Parathyroid adenoma (tissue), 2 donors: ENCODE measurements around the gene RECQL.

ENCODE experiments used
- H2AFZ ChIP-seq: fragments of 300-600 bp; sonication (generic); one replicate; pipeline ENCODE4 v1.7.0; 2017; ENCODE audit warnings: antibody characterized with exemption, mild to moderate bottlenecking
- H3K27ac ChIP-seq: fragments of 300-600 bp; sonication (generic); one replicate; pipeline ENCODE4 v1.7.0; 2017
- H3K27me3 ChIP-seq: fragments of 300-600 bp; sonication (generic); one replicate; pipeline ENCODE4 v1.7.0; 2017; ENCODE audit warnings: low read length; ENCODE audit not compliant: control insufficient read depth, insufficient read depth
- H3K36me3 ChIP-seq: fragments of 300-600 bp; sonication (generic); one replicate; pipeline ENCODE4 v1.7.0; 2017; ENCODE audit warnings: low read length; ENCODE audit not compliant: control insufficient read depth, insufficient read depth
- H3K4me1 ChIP-seq: fragments of 300-600 bp; sonication (generic); one replicate; pipeline ENCODE4 v1.7.0; 2017; ENCODE audit warnings: control low read depth
- H3K4me2 ChIP-seq: fragments of 300-600 bp; sonication (generic); one replicate; pipeline ENCODE4 v1.7.0; 2017; ENCODE audit warnings: low read length
- H3K4me3 ChIP-seq: fragments of 300-600 bp; sonication (generic); one replicate; pipeline ENCODE4 v1.7.0; 2017; ENCODE audit warnings: low read depth, low read length
- H3K79me2 ChIP-seq: fragments of 300-600 bp; sonication (generic); one replicate; pipeline ENCODE4 v1.7.0; 2017; ENCODE audit warnings: control low read depth
- H3K9ac ChIP-seq: fragments of 300-600 bp; sonication (generic); one replicate; pipeline ENCODE4 v1.7.0; 2017; ENCODE audit warnings: mild to moderate bottlenecking
- H3K9me3 ChIP-seq: fragments of 300-600 bp; sonication (generic); one replicate; pipeline ENCODE4 v1.7.0; 2017; ENCODE audit warnings: low read length; ENCODE audit not compliant: control insufficient read depth
- TF ChIP-seq, protein P1 (sequence below): fragments of 300-600 bp; sonication (generic); IDR thresholded peaks from one replicate; pipeline ENCODE4 v1.7.0; 2017; ENCODE audit warnings: antibody characterized with exemption, mild to moderate bottlenecking
- donor health status: primary hyperparathyroidism.

Gene RECQL

DNA sequence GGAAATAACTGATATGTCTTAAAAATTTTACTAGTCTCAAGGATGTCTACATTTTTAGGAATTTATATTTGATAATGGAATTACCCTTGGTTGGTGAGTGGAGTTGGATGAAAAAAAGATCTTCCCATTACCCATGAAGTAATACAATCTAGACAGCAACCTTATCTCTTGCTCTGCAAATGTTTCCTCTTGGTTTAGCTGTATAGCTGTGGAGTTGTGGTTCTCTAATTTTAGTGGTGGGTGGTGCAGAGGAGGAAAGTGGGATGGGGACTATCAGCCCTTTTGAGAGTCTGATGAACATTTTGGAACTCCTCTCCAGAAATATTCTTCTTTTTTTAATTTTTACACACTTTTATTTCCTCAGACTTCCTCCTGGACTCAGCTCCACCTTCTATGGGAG is 41.7 kb upstream of the RECQL start:
- H3K4me2 ChIP-seq = no peak overlapping the region
- H3K4me3 ChIP-seq = no peak overlapping the region
- no peaks in the 10 kb centered on the region for H3K79me2 ChIP-seq
- no peaks in the 10 kb centered on the region for H3K9me3 ChIP-seq
- H2AFZ ChIP-seq = no peak overlapping the region
- no peaks in the 10 kb centered on the region for H3K4me1 ChIP-seq
- H3K27me3 ChIP-seq = no peaks in the 10 kb centered on the region
- no peak overlapping the region for H3K27ac ChIP-seq
- H3K9ac ChIP-seq = no peak overlapping the region
- no peaks in the 10 kb centered on the region for H3K36me3 ChIP-seq
- TF ChIP-seq, protein P1, sequence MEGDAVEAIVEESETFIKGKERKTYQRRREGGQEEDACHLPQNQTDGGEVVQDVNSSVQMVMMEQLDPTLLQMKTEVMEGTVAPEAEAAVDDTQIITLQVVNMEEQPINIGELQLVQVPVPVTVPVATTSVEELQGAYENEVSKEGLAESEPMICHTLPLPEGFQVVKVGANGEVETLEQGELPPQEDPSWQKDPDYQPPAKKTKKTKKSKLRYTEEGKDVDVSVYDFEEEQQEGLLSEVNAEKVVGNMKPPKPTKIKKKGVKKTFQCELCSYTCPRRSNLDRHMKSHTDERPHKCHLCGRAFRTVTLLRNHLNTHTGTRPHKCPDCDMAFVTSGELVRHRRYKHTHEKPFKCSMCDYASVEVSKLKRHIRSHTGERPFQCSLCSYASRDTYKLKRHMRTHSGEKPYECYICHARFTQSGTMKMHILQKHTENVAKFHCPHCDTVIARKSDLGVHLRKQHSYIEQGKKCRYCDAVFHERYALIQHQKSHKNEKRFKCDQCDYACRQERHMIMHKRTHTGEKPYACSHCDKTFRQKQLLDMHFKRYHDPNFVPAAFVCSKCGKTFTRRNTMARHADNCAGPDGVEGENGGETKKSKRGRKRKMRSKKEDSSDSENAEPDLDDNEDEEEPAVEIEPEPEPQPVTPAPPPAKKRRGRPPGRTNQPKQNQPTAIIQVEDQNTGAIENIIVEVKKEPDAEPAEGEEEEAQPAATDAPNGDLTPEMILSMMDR = no peak

GRCh38 chr12:21542403-21542802 is 41.0 kb upstream of the RECQL start:
- H2AFZ ChIP-seq = no peak overlapping the region
- no peaks in the 10 kb centered on the region for H3K4me1 ChIP-seq
- H3K27me3 ChIP-seq = no peaks in the 10 kb centered on the region
- TF ChIP-seq, protein P1 = no peak
- no peak overlapping the region for H3K9ac ChIP-seq
- no peak overlapping the region for H3K4me2 ChIP-seq
- no peaks in the 10 kb centered on the region for H3K36me3 ChIP-seq
- no peaks in the 10 kb centered on the region for H3K79me2 ChIP-seq
- H3K9me3 ChIP-seq = no peaks in the 10 kb centered on the region
- H3K4me3 ChIP-seq = no peak overlapping the region
- H3K27ac ChIP-seq = no peak overlapping the region

GRCh38 chr12:21541773-21542172 is 40.3 kb upstream of the RECQL start:
- Histone ChIP-seq H3K9me3 (no peaks in the 10 kb centered on the region), H3K4me3 (no peak overlapping the region), H3K27ac (no peak overlapping the region), H3K36me3 (no peaks in the 10 kb centered on the region), H3K4me2 (no peak overlapping the region), H3K4me1 (no peaks in the 10 kb centered on the region), H3K79me2 (no peaks in the 10 kb centered on the region), H3K27me3 (no peaks in the 10 kb centered on the region), H2AFZ (no peak overlapping the region), H3K9ac (no peak overlapping the region)
- TF ChIP-seq, protein P1 = no peak

DNA sequence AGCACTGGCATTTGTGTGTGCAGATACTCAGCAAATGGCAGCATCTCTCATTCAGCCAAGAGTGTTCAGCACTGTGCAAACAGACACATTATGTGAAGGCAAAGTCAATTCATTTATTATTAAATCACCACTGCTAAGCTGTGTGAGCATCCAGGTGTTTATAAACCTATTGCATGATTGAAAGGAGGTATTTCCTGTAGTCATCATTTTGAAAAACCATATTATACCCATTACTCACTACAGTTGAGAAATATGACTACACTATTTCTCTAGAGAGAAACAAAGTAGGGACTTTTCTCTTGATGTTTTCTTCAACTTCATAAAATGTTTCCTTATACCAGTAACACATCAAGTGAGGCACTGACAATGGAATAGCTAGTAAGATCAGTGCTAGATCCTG is 38.4 kb upstream of the RECQL start:
- H3K9me3 ChIP-seq = no peaks in the 10 kb centered on the region
- no peaks in the 10 kb centered on the region for H3K4me1 ChIP-seq
- TF ChIP-seq, protein P1 = no peak
- H3K27me3 ChIP-seq = no peaks in the 10 kb centered on the region
- H3K27ac ChIP-seq = no peak overlapping the region
- H2AFZ ChIP-seq = no peak overlapping the region
- no peak overlapping the region for H3K9ac ChIP-seq
- no peak overlapping the region for H3K4me2 ChIP-seq
- no peaks in the 10 kb centered on the region for H3K36me3 ChIP-seq
- H3K4me3 ChIP-seq = no peak overlapping the region
- no peaks in the 10 kb centered on the region for H3K79me2 ChIP-seq

DNA sequence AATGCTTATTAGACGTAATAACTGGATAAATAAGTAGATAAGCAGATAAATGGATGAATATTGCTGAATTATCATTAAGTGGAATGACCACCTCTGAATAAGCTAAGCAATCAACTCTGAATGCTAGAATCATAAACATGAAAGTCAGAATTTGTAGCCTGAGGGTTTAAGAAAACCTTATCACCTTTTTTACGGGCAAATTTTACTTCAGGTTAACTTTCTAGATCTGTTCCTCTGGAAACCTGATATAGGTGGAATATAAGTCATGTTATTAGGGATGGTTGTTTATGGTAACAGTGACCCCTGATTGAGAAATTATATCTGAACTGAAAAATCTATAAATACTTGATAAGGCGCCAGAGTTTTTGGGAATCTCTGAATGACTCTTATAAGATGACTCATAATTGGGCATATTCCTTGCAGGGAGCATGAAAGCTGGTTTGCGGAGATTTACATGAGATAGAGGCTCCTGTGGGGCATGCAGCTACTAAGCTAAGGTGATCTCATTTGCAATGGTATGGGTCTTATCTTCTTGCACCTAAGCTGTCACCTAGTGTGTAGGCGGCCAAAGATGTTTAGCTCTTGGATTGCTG is 36.7 kb upstream of the RECQL start:
- H3K27me3 ChIP-seq = no peaks in the 10 kb centered on the region
- H3K27ac ChIP-seq = no peak overlapping the region
- TF ChIP-seq, protein P1 = no peak
- H3K4me3 ChIP-seq = no peak overlapping the region
- no peak overlapping the region for H3K9ac ChIP-seq
- no peaks in the 10 kb centered on the region for H3K79me2 ChIP-seq
- no peak overlapping the region for H3K4me2 ChIP-seq
- H3K36me3 ChIP-seq = no peaks in the 10 kb centered on the region
- no peaks in the 10 kb centered on the region for H3K9me3 ChIP-seq
- no peaks in the 10 kb centered on the region for H3K4me1 ChIP-seq
- H2AFZ ChIP-seq = no peak overlapping the region
